HG03108 (cell line): ENCODE measurements around the gene EXOSC2.

Experiments
- ATAC-seq: cut with Tn5 transposase; IDR thresholded peaks from one replicate; pipeline ENCODE4 v1.9.1; 2021; ENCODE audit warnings: moderate library complexity; ENCODE audit not compliant: unreplicated experiment

The EXOSC2 gene

GRCh38 chr9:130732136-130732535, 38.6 kb downstream of the EXOSC2 start:
- no peak for ATAC-seq

- ATAC-seq: no peak
Observed at GRCh38 chr9:130732793-130733221, 39.2 kb downstream of the EXOSC2 start.

GRCh38 chr9:130735566-130735965, 42.0 kb downstream of the EXOSC2 start:
- ATAC-seq: no peak

DNA sequence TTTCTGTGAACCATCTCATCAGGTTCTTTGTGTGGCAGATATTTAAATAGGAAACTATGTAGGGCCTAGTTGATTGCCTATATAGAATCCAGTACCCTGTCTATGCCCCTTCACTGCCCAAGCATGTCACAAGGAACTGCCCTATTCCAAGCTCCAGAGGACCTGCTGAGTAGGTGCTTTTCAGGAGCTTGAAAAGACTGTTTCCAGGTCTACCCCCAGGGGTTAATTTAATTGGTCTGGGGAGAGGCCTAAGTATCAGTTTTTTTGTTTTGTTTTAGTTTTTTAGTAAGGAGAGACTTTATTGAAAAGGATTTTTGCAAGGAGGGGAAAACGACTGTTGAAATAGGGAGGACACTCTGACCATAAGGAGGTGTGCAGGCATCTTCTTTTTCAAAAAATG, 43.3 kb downstream of the EXOSC2 start:
- ATAC-seq: no peak

- no peak for ATAC-seq
Observed at GRCh38 chr9:130738281-130738680, 44.7 kb downstream of the EXOSC2 start.

GRCh38 chr9:130739081-130739480, 45.5 kb downstream of the EXOSC2 start:
- no peak for ATAC-seq

DNA sequence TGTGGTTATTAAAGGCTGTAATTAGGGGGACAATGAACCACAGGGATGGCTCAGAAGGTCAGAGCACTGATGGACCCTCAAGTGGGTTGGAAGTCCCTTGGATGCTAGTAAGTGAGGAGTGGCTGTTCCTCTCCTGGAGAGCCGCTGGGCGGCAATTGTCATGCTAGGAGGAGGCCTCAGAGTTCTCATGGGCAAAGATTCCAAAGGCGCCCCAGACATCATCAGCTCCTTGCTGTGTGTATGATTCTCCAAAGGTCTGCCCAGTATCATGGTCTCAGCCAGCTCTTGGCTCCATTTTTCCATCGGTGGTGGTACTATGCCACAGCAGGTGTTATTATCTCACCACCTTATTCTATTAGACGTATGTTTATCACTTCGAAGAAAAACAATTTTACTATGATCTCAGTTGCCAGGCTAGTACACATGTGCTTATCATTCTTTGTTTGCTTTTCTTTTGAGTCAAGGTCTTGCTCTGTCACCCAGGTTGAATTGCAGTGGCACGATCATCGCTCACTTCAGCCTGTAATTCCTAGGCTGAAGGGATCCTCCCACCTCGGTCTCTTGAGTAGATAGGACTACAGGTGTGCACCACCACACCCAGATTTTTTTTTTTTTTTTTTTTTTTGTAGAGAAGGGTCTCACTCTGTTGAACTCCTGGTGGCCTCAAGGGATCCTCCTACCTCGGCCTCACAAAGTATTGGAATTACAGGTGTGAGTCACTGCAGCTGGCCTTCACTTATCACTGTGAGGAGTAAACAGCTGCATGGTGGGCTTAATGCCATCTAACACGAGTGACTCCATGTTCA, 46.8 kb downstream of the EXOSC2 start:
- ATAC-seq: no peak

GRCh38 chr9:130741024-130741305, 47.4 kb downstream of the EXOSC2 start:
- no peak for ATAC-seq

DNA sequence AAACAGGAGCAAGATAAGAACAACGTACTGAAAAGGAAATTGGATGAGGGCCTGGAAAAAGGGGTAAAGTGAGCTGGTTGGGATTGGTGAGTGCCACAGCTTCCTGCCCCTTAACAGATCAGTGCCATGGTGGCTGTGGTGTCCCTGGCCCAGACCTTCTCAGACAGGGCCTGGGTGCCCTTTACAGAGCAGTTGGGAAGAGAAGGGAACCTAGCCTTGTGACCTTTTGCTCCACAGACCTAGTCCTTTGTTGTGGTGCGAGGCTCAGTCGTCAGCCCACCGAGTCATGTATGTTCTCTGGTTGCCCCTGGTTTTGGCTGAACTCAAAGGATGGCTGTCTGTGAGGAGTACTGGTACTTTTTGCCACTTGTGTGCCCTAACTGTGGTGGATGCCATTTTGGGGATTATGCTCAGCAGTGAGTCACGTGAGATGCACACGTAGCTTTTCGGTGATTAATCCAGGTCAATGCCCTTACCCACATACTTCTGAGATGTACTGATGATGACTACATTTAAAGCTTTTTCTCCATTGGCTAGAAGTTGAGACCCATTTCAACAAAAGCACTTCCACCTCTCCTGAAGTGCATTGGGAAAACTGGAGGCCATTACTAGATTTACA, 48.4 kb downstream of the EXOSC2 start:
- ATAC-seq: no peak

- no peak for ATAC-seq
Observed at GRCh38 chr9:130743656-130744055, 50.1 kb downstream of the EXOSC2 start.

DNA sequence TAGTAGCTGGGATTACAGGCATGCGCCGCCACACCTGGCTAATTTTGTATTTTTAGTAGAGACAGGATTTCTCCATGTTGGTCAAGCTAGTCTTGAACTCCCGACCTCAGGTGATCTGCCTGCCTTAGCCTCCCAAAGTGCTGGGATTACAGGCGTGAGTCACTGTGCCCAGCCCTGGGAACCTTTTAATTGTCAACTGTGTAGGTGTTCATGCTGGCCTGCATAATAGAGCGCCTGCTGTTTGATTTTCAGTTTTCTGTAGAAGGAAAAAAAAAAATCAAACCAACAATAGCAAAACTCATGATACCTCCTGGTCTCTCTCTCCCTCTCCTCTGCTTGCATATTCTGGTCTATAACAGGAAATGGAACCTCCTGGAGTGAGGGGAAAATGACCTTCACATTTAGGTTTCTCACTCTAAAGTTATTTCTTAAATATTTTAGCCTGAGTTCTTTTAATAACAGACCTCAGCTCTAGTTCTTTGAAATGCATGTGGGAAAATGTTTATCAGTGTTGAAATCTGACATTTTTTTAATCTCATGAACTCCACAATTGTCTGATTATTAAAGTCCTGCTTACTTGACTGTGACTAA, 51.7 kb downstream of the EXOSC2 start:
- ATAC-seq: no peak

- no peak for ATAC-seq
Observed at GRCh38 chr9:130745829-130746228, 52.2 kb downstream of the EXOSC2 start.

DNA sequence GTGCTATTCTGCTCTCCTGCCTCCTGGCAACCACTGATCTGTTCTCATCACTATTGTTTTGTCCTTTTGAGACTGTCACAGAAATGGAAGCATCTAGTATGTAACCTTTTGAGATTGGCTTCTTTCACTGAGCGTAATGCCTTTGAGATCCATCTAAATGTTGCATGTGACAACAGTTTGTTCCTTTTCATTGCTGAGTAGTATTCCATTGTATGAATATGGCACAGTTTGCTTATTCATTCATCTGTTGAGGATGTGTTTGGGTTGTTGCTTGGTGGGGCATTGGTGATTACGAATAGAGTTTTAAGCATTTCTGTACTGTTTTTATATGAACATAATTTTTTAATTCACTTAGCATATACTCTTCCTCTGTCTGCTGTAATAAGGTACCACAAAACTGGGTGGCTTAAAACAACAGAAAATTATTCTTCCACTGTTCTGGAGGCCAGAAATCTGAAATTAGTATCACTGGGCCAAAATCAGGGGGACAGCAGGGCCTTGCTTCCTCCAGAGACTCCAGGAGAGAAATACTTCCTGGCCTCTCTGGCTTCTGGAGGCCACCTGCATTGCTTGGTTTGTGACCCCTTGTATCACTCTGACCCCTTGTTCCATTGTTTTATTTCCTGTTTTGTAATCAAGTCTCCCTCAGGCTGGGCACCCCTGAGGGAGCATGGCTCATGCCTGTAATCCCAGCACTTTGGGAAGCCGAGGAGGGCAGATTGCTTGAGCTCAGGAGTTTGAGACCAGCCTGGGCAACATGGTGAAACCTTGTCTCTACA, 53.0 kb downstream of the EXOSC2 start:
- ATAC-seq: no peak

DNA sequence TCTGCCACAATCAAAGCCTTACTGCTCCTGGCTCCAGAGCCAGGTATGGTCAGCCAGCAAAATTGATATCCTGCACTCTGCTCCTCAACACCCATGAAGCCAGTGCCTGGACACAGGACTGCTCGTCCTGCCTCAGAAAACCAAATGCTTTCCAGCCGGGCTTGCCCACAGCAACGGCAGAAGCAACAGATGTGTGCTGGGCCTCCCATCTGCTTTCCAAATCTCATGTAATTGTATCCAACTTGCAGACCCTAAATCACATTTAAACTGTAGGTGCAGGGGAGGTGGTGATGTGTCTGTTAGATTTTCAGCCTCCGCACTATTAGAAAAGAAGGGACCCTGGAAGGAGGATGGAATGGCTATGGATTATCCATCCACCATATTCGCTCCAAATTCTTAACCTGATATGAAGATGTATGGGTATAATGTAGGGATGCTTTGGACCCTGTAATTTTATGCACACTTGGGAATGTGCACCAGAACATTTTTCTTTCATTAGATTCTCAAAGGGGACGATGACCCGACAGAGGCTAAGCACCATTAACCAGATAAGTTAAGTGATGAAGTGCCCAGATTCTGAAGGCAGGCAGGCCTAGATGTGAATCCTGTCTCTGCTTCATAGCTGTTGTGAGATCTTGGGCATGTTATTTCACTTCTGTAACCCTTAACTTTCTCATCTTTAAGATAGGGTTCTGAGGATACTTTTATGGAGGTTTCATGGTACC, 58.2 kb downstream of the EXOSC2 start:
- ATAC-seq: no peak
